ENCODE results near the gene MOCS1. TPM values are rescaled to one million over a fixed set of nuclear protein-coding genes. Genes with fewer than 3 reads are reported as not detected.

MOCS1 gene
- total and polyA plus RNA-seq, 12 donors, result 15.9 to 40.0 (median 20.9) TPM

DNA sequence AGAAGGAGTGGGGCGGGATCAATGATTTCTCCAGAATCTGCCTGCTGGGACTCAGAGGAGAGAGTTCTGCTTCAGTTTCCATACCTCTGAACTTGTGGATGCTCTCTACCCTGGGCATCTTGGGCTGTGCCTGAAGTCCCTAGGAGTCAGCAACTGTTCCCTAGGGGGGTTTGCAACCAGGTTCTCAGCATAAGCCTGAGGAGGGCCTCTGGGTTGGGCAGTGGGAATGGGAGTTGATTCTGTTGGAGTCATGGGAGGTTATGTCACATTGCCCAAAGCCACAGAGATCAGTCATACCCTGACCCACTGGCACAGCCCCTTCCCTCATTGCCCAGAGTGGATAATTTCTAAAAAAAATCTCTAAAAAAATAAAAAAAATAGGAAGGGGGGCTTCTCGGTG, 47.4 kb downstream of the MOCS1 start:
- intact Hi-C loops (cut with DNase I), result loop anchor here in 3 of 10 donors (5.0 kb wide), 1 partner anchor 95 kb away; the partner anchor contains the start of gene DAAM2 (in 3 of the 3)
- no peak for DNase-seq

DNA sequence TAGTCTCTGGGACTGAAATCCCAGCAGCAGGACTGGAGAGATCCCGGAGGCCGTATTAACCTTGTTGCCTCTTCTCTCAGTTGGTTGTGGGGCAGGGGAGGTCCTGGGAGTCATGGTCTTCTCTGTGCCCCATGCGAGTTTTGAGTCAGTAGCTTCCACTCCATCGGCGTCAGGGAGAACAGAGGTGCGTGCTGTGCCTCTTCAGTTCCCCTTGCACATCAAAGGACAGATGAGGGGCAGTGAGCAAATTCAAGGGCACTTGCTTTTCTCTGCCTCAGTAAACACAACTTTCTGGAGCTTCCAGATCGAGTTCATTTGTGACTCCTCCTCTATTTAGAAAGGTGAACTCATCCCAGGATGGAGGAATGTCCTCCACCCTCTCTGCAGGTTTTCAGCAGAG, 48.6 kb downstream of the MOCS1 start:
- H3K36me3 ChIP-seq, result peaks cover 0 to 16% (median 0%) of the 10 kb centered on the region in 9 donors

More for the DNA sequence above, 47.4 kb downstream of the MOCS1 start:
- Histone ChIP-seq H3K36me3 (peaks cover 0 to 26% (median 0%) of the 10 kb centered on the region in 9 donors), H3K27ac (peak overlapping the region in 7 of 10 donors; percentile 13 to 75 (median 65)), H3K4me3 (no peak overlapping the region), H3K4me1 (peaks cover 8 to 61% (median 41%) of the 10 kb centered on the region in 9 donors), H3K9me3 (no peaks in the 10 kb centered on the region), H3K27me3 (no peaks in the 10 kb centered on the region)
- TF ChIP-seq, protein P1, sequence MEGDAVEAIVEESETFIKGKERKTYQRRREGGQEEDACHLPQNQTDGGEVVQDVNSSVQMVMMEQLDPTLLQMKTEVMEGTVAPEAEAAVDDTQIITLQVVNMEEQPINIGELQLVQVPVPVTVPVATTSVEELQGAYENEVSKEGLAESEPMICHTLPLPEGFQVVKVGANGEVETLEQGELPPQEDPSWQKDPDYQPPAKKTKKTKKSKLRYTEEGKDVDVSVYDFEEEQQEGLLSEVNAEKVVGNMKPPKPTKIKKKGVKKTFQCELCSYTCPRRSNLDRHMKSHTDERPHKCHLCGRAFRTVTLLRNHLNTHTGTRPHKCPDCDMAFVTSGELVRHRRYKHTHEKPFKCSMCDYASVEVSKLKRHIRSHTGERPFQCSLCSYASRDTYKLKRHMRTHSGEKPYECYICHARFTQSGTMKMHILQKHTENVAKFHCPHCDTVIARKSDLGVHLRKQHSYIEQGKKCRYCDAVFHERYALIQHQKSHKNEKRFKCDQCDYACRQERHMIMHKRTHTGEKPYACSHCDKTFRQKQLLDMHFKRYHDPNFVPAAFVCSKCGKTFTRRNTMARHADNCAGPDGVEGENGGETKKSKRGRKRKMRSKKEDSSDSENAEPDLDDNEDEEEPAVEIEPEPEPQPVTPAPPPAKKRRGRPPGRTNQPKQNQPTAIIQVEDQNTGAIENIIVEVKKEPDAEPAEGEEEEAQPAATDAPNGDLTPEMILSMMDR (IDR thresholded peaks at IDR 0.05), result no peak
- no peak for ATAC-seq
- WGBS, 2 donors, result 48 to 96% methylated on average over 2 of the region's 2 CpGs

DNA sequence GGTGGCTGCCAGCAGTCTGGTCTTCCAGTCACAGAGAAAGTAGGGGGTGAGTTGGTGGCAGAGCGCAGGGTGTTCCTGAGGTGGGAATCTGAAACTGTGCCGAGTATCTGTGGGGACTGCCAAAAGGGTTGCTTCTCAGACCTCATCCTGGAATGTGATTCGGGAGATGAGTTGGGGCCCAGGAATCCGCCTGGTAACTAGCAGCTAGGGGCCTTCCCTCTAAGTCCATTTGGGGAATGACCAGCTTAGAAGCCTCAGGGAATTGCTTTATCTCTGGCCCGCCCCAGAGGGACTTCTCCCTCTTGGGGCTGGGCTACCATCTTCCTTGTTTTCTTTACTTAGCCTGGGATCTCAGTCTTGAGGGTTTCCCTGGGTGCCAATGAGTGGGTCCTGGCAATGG, 49.6 kb downstream of the MOCS1 start:
- no peaks in the 10 kb centered on the region for H3K27me3 ChIP-seq
- peaks cover 8 to 51% (median 43%) of the 10 kb centered on the region in 9 donors for H3K4me1 ChIP-seq
- peak overlapping the region in 1 of 10 donors; percentile 67 for H3K27ac ChIP-seq
- no peak overlapping the region for H3K4me3 ChIP-seq
- no peaks in the 10 kb centered on the region for H3K9me3 ChIP-seq
- DNase-seq (no peak), ATAC-seq (no peak)
- WGBS, 2 donors, result 73 to 89% methylated on average over 5 of the region's 5 CpGs
- TF ChIP-seq, protein P1 (IDR thresholded peaks at IDR 0.05), result no peak
- peaks cover 0 to 12% (median 0%) of the 10 kb centered on the region in 9 donors for H3K36me3 ChIP-seq
- intact Hi-C loops (cut with DNase I), result loop anchor here in 3 of 10 donors (5.0 kb wide), 1 partner anchor 92 kb away; the partner anchor contains the start of gene DAAM2 (in 3 of the 3)

More for the DNA sequence above, 48.6 kb downstream of the MOCS1 start:
- intact Hi-C loops (cut with DNase I), result loop anchor here in 3 of 10 donors (5.0 kb wide), 1 partner anchor 93 kb away; the partner anchor contains the start of gene DAAM2 (in 3 of the 3)
- TF ChIP-seq, protein P1 (IDR thresholded peaks at IDR 0.05), result no peak
- H3K27ac ChIP-seq, result no peak overlapping the region
- H3K27me3 ChIP-seq, result no peaks in the 10 kb centered on the region
- 89 to 92% methylated on average over 7 of the region's 7 CpGs for WGBS, 2 donors
- DNase-seq, result no peak
- no peak for ATAC-seq
- H3K4me1 ChIP-seq, result peaks cover 8 to 60% (median 45%) of the 10 kb centered on the region in 9 donors
- H3K9me3 ChIP-seq, result no peaks in the 10 kb centered on the region
- H3K4me3 ChIP-seq, result no peak overlapping the region

DNA sequence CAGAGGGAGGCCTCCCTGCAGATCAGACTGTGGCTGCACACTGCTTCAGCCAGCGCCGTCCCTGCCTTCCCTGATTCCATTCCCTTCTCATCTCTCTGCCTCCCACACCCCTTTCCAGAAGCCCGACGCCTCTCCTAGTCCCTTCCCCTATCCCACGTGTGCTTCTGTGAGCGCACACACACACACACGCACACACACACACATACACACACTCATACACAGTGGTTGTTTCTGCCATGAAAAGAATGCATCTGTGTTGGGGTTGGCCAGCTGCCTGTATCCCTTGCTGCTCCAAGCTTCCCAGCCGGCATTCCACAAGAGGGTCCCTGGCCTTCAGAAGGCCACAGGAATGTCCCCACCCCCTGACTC, 51.7 kb downstream of the MOCS1 start:
- intact Hi-C loops (cut with DNase I), result no loop called here
- Histone ChIP-seq H3K36me3 (peaks cover 0 to 23% (median 0%) of the 10 kb centered on the region in 9 donors), H3K9me3 (no peaks in the 10 kb centered on the region), H3K27ac (peak overlapping the region; percentile 13 to 67 (median 40)), H3K4me1 (peaks cover 2 to 36% (median 28%) of the 10 kb centered on the region in 9 donors), H3K27me3 (no peaks in the 10 kb centered on the region), H3K4me3 (no peak overlapping the region)
- 16 to 17% methylated on average over 8 of the region's 8 CpGs for WGBS, 2 donors
- TF ChIP-seq, protein P1 (IDR thresholded peaks at IDR 0.05), result no peak
- peak; percentile 25 to 81 (median 65) for ATAC-seq
- DNase-seq, result peak in 1 of 2 donors; percentile 67
